GM18520 (cell line): ENCODE measurements around the gene OR4K2.
"Not testable (repeated sequence)": the region's sequence is repeated elsewhere in the genome, so short reads cannot be mapped to it uniquely, and the experiment has no call there.

Experiments used
- ATAC-seq: cut with Tn5 transposase; IDR thresholded peaks from one replicate; pipeline ENCODE4 v1.9.1; 2021; ENCODE audit not compliant: unreplicated experiment

The OR4K2 gene, protein sequence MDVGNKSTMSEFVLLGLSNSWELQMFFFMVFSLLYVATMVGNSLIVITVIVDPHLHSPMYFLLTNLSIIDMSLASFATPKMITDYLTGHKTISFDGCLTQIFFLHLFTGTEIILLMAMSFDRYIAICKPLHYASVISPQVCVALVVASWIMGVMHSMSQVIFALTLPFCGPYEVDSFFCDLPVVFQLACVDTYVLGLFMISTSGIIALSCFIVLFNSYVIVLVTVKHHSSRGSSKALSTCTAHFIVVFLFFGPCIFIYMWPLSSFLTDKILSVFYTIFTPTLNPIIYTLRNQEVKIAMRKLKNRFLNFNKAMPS

GRCh38 chr14:19874842-19875241 is at the start of gene OR4K2:
TSS of gene OR4K2 (plus strand) at chr14:19875142. CDS start at chr14:19876268, 1,126 bp downstream.
- no peak for ATAC-seq

- ATAC-seq = not testable (repeated sequence)
These were observed 47.2 kb upstream of the OR4K2 start for GRCh38 chr14:19827626-19828244.

DNA sequence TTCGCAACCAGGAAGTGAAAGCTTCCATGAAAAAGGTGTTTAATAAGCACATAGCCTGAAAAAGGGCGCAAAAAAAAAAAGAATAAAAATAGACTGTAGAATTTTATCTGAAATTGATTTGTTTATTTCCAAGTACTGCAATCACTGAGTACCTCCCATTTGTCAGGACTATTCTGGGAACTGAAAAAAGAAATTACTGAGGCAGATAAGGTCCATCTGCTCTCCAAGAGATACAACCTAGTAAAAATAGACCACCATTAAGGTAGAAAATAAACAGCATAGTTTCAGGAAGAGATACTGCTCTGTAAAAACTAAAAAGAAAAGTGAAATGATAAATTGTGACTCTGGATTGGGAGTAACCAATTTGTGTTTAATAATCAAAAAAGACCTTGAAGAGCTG is 46.6 kb upstream of the OR4K2 start:
- no peak for ATAC-seq

DNA sequence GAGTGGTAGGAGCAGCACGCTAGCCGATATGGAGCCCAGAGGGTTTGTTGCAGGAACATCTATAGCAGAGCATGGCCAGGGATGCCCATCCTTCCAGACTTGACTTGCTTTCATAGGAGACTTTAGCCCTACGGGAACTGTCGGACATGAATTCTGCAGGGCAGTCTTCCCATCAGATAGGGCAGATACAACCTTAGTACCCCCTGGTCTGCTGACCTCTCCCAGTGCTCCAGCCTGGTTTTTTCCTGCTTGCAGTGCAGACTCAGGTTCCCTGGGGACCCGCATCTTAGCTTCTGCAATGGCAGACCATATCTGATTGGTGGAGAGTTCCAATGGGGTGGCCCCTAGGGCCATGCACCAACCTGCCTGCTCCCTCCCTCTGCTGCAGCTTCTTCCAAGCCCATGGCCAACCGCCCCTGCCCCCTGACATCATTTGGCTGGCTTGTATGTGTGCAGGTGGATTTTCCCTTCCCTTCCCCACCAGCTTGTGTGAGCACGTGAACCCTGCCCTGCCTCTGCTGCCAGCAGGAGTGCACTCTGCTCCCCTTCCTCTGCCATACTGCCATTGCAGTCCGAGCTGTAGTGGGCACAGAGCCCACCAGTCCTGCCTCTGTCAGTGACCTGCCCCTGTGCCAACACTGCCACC is 40.6 kb upstream of the OR4K2 start:
- not testable (repeated sequence) for ATAC-seq

- no peak for ATAC-seq
These were observed 36.5 kb upstream of the OR4K2 start for GRCh38 chr14:19838433-19838832.

DNA sequence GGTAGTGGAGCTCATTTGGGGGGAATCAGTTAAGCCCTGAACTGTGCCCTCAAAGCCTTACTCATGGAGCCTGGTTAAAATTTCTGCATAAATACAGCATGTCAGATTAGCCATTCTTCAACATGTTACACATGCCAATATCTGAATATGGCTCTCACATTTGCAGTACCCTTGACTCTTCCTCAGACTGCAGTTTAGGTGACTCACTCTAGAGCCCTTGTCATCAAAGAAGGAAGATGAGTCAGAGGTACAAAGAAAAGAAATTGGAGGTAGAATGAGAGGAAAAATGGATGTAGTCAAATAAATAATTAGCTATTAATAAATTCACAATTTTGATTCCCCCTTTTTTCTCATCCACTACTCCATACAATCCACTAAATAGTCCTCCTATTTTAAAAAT is 23.6 kb upstream of the OR4K2 start:
- no peak for ATAC-seq

DNA sequence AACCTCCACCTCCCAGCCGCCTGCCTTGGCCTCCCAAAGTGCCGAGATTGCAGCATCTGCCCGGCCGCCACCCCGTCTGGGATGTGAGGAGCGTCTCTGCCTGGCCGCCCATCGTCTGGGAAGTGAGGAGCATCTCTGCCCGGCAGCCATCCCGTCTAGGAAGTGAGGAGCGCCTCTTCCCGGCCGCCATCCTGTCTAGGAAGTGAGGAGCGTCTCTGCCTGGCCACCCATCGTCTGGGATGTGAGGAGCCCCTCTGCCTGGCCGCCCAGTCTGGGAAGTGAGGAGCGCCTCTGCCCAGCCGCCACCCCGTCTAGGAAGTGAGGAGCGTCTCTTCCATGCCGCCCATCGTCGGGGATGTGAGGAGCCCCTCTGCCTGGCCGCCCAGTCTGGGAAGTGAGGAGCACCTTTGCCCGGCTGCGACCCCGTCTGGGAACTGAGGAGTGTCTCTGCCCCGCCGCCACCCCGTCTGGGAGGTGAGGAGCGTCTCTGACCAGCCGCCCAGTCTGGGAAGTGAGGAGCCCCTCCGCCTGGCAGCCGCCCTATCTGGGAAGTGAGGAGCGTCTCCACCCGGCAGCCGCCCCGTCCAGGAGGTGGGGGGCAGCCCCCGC is 8.8 kb upstream of the OR4K2 start:
- ATAC-seq = not testable (repeated sequence)

- no peak for ATAC-seq
These were observed 1.8 kb upstream of the OR4K2 start for GRCh38 chr14:19873178-19873577.

DNA sequence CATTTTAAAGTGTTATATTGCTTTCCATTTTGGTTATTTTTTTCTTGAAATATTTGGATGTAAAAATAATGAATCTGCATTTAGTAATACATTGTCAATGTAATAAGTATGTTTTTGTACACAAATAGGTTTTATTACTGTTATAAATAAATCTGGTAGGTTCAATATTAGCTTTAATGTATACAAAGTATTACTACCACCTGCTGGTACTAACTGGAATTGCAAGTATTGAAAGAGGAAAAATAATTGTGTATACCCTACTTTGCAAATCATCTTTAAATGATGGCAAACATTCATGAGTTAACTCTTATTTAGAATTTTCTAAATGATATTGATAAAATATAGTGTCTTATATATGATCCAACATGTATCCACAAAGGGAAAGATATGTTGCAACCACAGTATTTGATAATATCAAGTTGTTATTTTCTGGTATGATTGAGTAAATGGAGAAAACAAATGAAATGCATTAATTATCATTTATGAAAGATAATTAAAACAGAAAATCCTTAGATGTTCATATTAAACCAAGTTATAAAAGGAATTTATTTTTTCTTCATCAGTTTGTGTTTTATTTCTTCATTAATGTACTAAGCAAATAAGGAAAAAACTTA is 3.2 kb downstream of the OR4K2 start:
- ATAC-seq = no peak

- no peak for ATAC-seq
These were observed 20.3 kb downstream of the OR4K2 start for GRCh38 chr14:19895282-19895681.

GRCh38 chr14:19900999-19901398 is 26.1 kb downstream of the OR4K2 start:
- ATAC-seq = no peak

DNA sequence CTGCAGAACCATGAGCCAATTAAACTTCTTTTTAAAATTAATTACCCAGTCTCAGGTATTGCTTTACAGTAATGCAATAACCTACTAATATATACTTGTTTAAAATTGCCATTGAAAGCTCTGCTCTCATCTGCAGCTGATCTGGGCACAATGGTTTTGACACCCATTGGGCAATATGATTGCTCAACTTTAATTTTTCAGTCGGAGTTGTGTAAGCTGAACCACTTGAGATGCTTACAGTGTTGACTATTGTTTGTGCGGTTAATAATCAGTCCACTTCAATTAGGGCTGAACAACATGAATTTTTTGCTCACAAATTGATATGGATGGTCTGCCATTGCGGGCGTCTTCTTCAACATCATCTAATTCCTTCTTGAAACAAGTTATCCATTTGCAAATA is 27.5 kb downstream of the OR4K2 start:
- no peak for ATAC-seq

GRCh38 chr14:19906665-19907064 is 31.7 kb downstream of the OR4K2 start:
- ATAC-seq = no peak

DNA sequence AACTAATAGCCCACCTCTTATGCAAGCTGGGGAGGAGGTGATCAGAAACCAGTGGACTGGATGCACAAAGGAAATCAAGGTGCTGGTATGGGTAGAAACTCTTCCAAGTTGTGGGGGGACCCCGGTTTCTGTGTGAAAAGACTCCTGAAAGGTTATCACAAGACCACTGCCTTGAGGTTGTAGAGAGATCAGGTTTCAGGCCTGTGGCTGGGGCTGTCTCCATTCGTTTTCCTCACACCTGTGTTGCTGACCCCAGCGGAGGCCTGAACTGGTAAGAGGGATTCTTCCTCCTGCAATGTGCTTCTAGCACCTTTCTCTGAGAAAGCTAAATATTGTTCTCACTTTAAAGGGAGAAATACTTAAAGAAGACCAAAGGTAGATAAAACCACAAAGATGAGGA is 36.2 kb downstream of the OR4K2 start:
- no peak for ATAC-seq

DNA sequence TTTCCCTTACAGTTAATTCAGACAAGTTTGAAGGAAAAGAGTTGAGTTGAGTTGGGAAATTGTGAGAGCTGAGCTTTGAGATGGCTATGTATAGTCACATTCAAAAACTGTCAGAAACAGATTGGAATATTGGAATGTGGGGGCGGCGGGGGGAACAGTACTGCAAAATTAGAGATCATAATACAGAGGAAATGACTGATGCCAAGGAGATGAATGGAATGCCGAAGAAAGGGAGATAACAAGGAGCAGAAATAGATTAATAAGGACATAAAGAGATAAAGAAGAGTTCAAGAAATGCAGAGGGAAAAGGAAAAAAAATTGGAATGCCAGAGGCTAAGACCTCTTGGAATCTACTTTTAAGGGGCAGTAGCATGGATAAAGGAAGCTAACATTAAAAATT is 42.3 kb downstream of the OR4K2 start:
- no peak for ATAC-seq

GRCh38 chr14:19917955-19918518 is 43.1 kb downstream of the OR4K2 start:
- no peak for ATAC-seq

GRCh38 chr14:19918553-19919264 is 43.8 kb downstream of the OR4K2 start:
- no peak for ATAC-seq

GRCh38 chr14:19920021-19920657 is 45.2 kb downstream of the OR4K2 start, which contains the start of gene OR4K5:
TSS of gene OR4K5 (plus strand) at chr14:19920607. CDS start at chr14:19920607, 0 bp downstream.
- no peak for ATAC-seq

- no peak for ATAC-seq
These were observed 55.7 kb downstream of the OR4K2 start, which contains the start of gene OR4K1 for GRCh38 chr14:19930617-19931016. TSS of gene OR4K1 (plus strand) at chr14:19930917. CDS start at chr14:19935667, 4,750 bp downstream.
